Pancreas (tissue), 10 donors: Measurements from ENCODE around the gene POGLUT2. TPM values are rescaled to one million over a fixed set of nuclear protein-coding genes. Genes with fewer than 3 reads are reported as not detected.

Experiments used
- ATAC-seq, 4 donors: fragments of 200-7000 bp; cut with Tn5 transposase; one replicate each; pipeline versions ENCODE4 v1.8.0 to v1.9.1; 2020; ENCODE audit warnings: mild to moderate bottlenecking in 4 of 4, moderate library complexity in 4 of 4
- DNase-seq, 6 donors: peaks; one replicate each; pipeline ENCODE4 v3.0.0-alpha.2; 2020
- FAIRE-seq: peaks from 2 replicates; lab custom pipeline; 2012; peaks lifted over from hg19 to GRCh38; lab: Jason Lieb, UNC
- H3K27ac ChIP-seq, 4 donors: fragments of 200-600 bp; sonication (generic); 1 replicate in 3 of 4; 2 replicates in 1 of 4; pipeline versions ENCODE4 v1.5.0 to v1.8.0; 2020
- H3K27me3 ChIP-seq, 4 donors: fragments of 200-600 bp; one replicate each; pipeline ENCODE4 v1.8.0; 2021
- H3K36me3 ChIP-seq, 3 donors: fragments of 200-600 bp; sonication (generic) in 1 of 3; one replicate each; pipeline versions ENCODE4 v1.5.0 to v1.8.0; 2020 to 2021
- H3K4me1 ChIP-seq, 3 donors: fragments of 200-600 bp; one replicate each; pipeline ENCODE4 v1.8.0; 2021
- H3K4me3 ChIP-seq, 4 donors: fragments of 200-600 bp; sonication (generic) in 2 of 4; one replicate each; pipeline versions ENCODE4 v1.5.0 to v1.8.0; 2020 to 2021
- H3K9me3 ChIP-seq, 4 donors: fragments of 200-600 bp; one replicate each; pipeline ENCODE4 v1.8.0; 2021
- WGBS, 2 donors: extraction: QIAGEN DNeasy Blood & Tissue Kit; methylation state at CpG; one replicate each; pipeline ENCODE4 v1.1.7; 2013; 5-methylcytosine and 5-hydroxymethylcytosine counted together
- intact Hi-C, 3 donors: fragments of 100-400 bp; cut with DNase I; formaldehyde crosslinking; loops; one replicate each; pipeline versions ENCODE4 v1.11.1 to v1.14.2; 2022
- polyA plus RNA-seq, 2 donors: library from polyadenylated mRNA; stranded (reverse); fragments of 200-250 nt; gene quantifications; one replicate each; pipeline ENCODE4 v1.2.3, GENCODE V29; 2013
- total RNA-seq, 6 donors: library from RNA; stranded (reverse); fragmentation: NEBNext Ultra II Directional in 4 of 6; extraction: Animal tissue kit (Norgen Biotek cat#: 25700) in 4 of 6; gene quantifications; one replicate each; pipeline versions ENCODE4 v1.2.1 to v1.2.4, GENCODE V29; 2021 to 2023
- TF ChIP-seq, protein P1 (sequence below), 4 donors: fragments of 200-600 bp; sonication (generic) in 3 of 4; IDR thresholded peaks; one replicate each; pipeline versions ENCODE4 v1.5.0 to v1.8.0; 2021; ENCODE audit warnings: antibody characterized with exemption in 4 of 4
- donor health status: healthy with polysubstance abuse.
- donor health status: DM: no; HTN: no; CAD: no; lungs with moderate emphysema.
- donor health status: DM: no; HTN: no; CAD: no.
- donor health status: control.
- donor health status: control.
- donor health status: Bipolar disorder and iron deficiency.
- donor health status: DM: yes; HTN: yes; CAD: no.
- donor health status: DM: no; HTN: no; CAD: no.
- donor health status: DM: no; HTN: no; CAD: no.
- donor health status: DM: yes; HTN: yes; CAD: no.

Gene POGLUT2
- total and polyA plus RNA-seq, 8 donors, result 0.60 to 4.2 (median 1.1) TPM

DNA sequence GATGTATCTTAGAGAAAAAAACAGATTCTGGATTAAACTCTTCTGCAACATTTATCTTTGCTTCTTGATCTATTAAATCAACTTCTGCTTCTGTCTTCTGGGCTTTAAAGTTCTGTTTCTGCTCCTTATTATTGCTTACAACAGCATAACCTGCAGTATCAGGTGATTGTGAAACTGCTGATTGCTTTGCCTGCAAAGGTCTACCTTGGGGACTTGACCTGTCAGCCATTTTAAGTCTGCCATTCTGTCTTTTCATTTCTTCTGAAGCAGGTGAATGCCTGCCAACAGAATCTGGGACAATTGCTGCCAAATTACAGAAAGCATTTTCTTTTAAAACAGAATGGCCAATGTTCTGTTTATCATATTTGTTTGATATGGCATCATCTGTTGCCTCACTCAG, 56.3 kb downstream of the POGLUT2 start:
- Histone ChIP-seq H3K36me3 (no peaks in the 10 kb centered on the region), H3K27me3 (no peaks in the 10 kb centered on the region), H3K4me3 (no peak overlapping the region), H3K9me3 (no peaks in the 10 kb centered on the region), H3K27ac (no peak overlapping the region), H3K4me1 (no peaks in the 10 kb centered on the region)
- TF ChIP-seq, protein P1, sequence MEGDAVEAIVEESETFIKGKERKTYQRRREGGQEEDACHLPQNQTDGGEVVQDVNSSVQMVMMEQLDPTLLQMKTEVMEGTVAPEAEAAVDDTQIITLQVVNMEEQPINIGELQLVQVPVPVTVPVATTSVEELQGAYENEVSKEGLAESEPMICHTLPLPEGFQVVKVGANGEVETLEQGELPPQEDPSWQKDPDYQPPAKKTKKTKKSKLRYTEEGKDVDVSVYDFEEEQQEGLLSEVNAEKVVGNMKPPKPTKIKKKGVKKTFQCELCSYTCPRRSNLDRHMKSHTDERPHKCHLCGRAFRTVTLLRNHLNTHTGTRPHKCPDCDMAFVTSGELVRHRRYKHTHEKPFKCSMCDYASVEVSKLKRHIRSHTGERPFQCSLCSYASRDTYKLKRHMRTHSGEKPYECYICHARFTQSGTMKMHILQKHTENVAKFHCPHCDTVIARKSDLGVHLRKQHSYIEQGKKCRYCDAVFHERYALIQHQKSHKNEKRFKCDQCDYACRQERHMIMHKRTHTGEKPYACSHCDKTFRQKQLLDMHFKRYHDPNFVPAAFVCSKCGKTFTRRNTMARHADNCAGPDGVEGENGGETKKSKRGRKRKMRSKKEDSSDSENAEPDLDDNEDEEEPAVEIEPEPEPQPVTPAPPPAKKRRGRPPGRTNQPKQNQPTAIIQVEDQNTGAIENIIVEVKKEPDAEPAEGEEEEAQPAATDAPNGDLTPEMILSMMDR (IDR thresholded peaks at IDR 0.05), result no peak
- DNase-seq (no peak), ATAC-seq (no peak), FAIRE-seq (no peak)
- intact Hi-C loops, result no loop called here

- intact Hi-C loops, result no loop called here
- DNase-seq, result no peak
- no peak overlapping the region for H3K4me3 ChIP-seq
- TF ChIP-seq, protein P1 (IDR thresholded peaks at IDR 0.05), result no peak
- ATAC-seq, result no peak
- H3K9me3 ChIP-seq, result no peaks in the 10 kb centered on the region
- no peaks in the 10 kb centered on the region for H3K36me3 ChIP-seq
- no peaks in the 10 kb centered on the region for H3K27me3 ChIP-seq
- no peak overlapping the region for H3K27ac ChIP-seq
- H3K4me1 ChIP-seq, result no peaks in the 10 kb centered on the region
- WGBS, 2 donors, result 22 to 62% methylated on average over 1 of the region's 1 CpG
- FAIRE-seq, result no peak
Observed at GRCh38 chr13:102742101-102742500, 56.7 kb downstream of the POGLUT2 start.

Other genes starting within 250 kb of the POGLUT2 start
- 10 to 100 TPM; 12.5 to 22.3 (median 15.9) TPM for gene TPP2, start 202.0 kb downstream of the POGLUT2 start, total RNA-seq
- 10 to 100 TPM in 1 of 2 donors, 1 to 10 TPM in 1; 9.5 to 20.5 TPM for gene TPP2, start 202.0 kb downstream of the POGLUT2 start, polyA plus RNA-seq
- gene METTL21C, start 103.9 kb downstream of the POGLUT2 start, total RNA-seq, result not detected
- gene METTL21C, start 103.9 kb downstream of the POGLUT2 start, polyA plus RNA-seq, result not detected
- gene TEX30, start 25.2 kb downstream of the POGLUT2 start, total RNA-seq, result 1 to 10 TPM; 1.8 to 2.8 (median 2.1) TPM
- 1 to 10 TPM; 8.2 to 9.6 TPM for gene TEX30, start 25.2 kb downstream of the POGLUT2 start, polyA plus RNA-seq
- gene BIVM, start 143 bp upstream of the POGLUT2 start, total RNA-seq, result 10 to 100 TPM in 4 of 6 donors, 1 to 10 TPM in 2; 8.2 to 12.3 (median 10.7) TPM
- 10 to 100 TPM; 13.2 to 14.1 TPM for gene BIVM, start 143 bp upstream of the POGLUT2 start, polyA plus RNA-seq
- 10 to 100 TPM; 17.5 to 29.3 (median 22.3) TPM for gene ERCC5, start 47.1 kb upstream of the POGLUT2 start, total RNA-seq
- gene ERCC5, start 47.1 kb upstream of the POGLUT2 start, polyA plus RNA-seq, result 10 to 100 TPM; 64.1 to 85.4 TPM